Raji (cell line): ENCODE results near the gene RANBP1.

Experiments
- POLR2A ChIP-seq: IDR thresholded peaks from 2 replicates; pipeline ENCODE4 v1.6.1; 2011; ENCODE audit warnings: low read depth, low read length, control low read depth; ENCODE audit not compliant: insufficient read depth

The RANBP1 gene

GRCh38 chr22:20142711-20143621 lies 27.1 kb downstream of the RANBP1 start:
- TF ChIP-seq POLR2A, result no peak

GRCh38 chr22:20143883-20144665 lies 28.2 kb downstream of the RANBP1 start:
- no peak for TF ChIP-seq POLR2A

GRCh38 chr22:20145206-20145831 lies 29.4 kb downstream of the RANBP1 start:
- no peak for TF ChIP-seq POLR2A

- no peak for TF ChIP-seq POLR2A
Observed at GRCh38 chr22:20145832-20146223, 29.9 kb downstream of the RANBP1 start.

GRCh38 chr22:20146777-20147176 lies 30.9 kb downstream of the RANBP1 start:
- TF ChIP-seq POLR2A, result no peak

GRCh38 chr22:20147237-20147988 lies 31.5 kb downstream of the RANBP1 start:
- no peak for TF ChIP-seq POLR2A

GRCh38 chr22:20148414-20148813 lies 32.5 kb downstream of the RANBP1 start:
- no peak for TF ChIP-seq POLR2A

GRCh38 chr22:20149257-20150250 lies 33.6 kb downstream of the RANBP1 start:
- no peak for TF ChIP-seq POLR2A

- no peak for TF ChIP-seq POLR2A
Observed at GRCh38 chr22:20150381-20151275, 34.7 kb downstream of the RANBP1 start, which contains the start of gene CCDC188. CCDC188 (minus strand) TSS chr22:20151055; CDS start chr22:20150986, 69 bp downstream.

GRCh38 chr22:20151276-20151588 lies 35.3 kb downstream of the RANBP1 start:
- TF ChIP-seq POLR2A, result no peak

- TF ChIP-seq POLR2A, result no peak
Observed at GRCh38 chr22:20152464-20152890, 36.6 kb downstream of the RANBP1 start.

- no peak for TF ChIP-seq POLR2A
Observed at GRCh38 chr22:20153945-20154344, 38.0 kb downstream of the RANBP1 start.
